IMR-90 (cell line): ENCODE measurements around the gene CHML. TPM values are rescaled to one million over a fixed set of nuclear protein-coding genes. Genes with fewer than 3 reads are reported as not detected.
A peak's percentile ranks its signal among the peaks of the same experiment; 100 is the strongest.

Experiments used
- ATAC-seq: fragments of 200-7000 bp; cut with Tn5 transposase; 2 replicates; pipeline ENCODE4 v1.9.1; 2020; ENCODE audit warnings: low read depth, mild to moderate bottlenecking, moderate library complexity
- BruUV-seq: library from RNA; stranded (reverse); fragments of 400-500 nt; replicated peaks from 2 replicates; lab custom pipeline; 2021; lab: Mats Ljungman, UMichigan
- CTCF ChIA-PET: fragments of 300-600 bp; formaldehyde crosslinking; extraction: SDS; loops from one replicate; lab custom pipeline; 2021; ENCODE audit warnings: antibody characterized with exemption; lab: Yijun Ruan, JAX
- POLR2A ChIA-PET: fragments of 300-600 bp; sonication (Branson Sonifier 250); formaldehyde crosslinking; loops from one replicate; lab custom pipeline; 2022; ENCODE audit warnings: antibody characterized with exemption; ENCODE audit not compliant: unreplicated experiment; lab: Charles Lee
- DNase-seq: peaks from one replicate; pipeline ENCODE4 v3.0.0; 2013
- H2AFZ ChIP-seq: replicated peaks from 2 replicates; pipeline ENCODE3; 2013; ENCODE audit warnings: low read length, mild to moderate bottlenecking; ENCODE audit not compliant: poor library complexity
- H2AK5ac ChIP-seq: 2 replicates; pipeline ENCODE4 v1.6.1; 2013; ENCODE audit warnings: low read depth, low read length, inconsistent platforms
- H2AK9ac ChIP-seq: replicated peaks from 2 replicates; pipeline ENCODE3; 2013; ENCODE audit warnings: mild to moderate bottlenecking, low read depth, low read length, moderate library complexity; ENCODE audit not compliant: poor library complexity
- H2BK120ac ChIP-seq: 2 replicates; pipeline ENCODE4 v1.6.1; 2013; ENCODE audit warnings: low read depth, low read length, inconsistent platforms
- H2BK15ac ChIP-seq: 3 replicates; pipeline ENCODE4 v1.6.1; 2013; ENCODE audit warnings: low read depth, low read length, inconsistent platforms
- H2BK20ac ChIP-seq: 2 replicates; pipeline ENCODE4 v1.6.1; 2013; ENCODE audit warnings: low read depth, mild to moderate bottlenecking, inconsistent platforms, low read length, moderate library complexity
- H2BK5ac ChIP-seq: 2 replicates; pipeline ENCODE4 v1.6.1; 2013; ENCODE audit warnings: mild to moderate bottlenecking, low read depth, low read length, inconsistent platforms; ENCODE audit not compliant: poor library complexity, severe bottlenecking
- H3K14ac ChIP-seq: replicated peaks from 2 replicates; pipeline ENCODE4 v1.6.1; 2013; ENCODE audit warnings: low read depth, low read length, inconsistent platforms
- H3K18ac ChIP-seq: 2 replicates; pipeline ENCODE4 v1.6.1; 2013; ENCODE audit warnings: low read depth, low read length, control low read depth
- H3K23ac ChIP-seq: 2 replicates; pipeline ENCODE4 v1.6.1; 2013; ENCODE audit warnings: low read depth, low read length, inconsistent platforms
- H3K27ac ChIP-seq: 2 replicates; pipeline ENCODE4 v1.5.1; 2013; ENCODE audit warnings: mild to moderate bottlenecking, control low read depth, low read length; ENCODE audit not compliant: insufficient read depth
- H3K27me3 ChIP-seq: 2 replicates; pipeline ENCODE4 v1.6.1; 2013; ENCODE audit warnings: low read length; ENCODE audit not compliant: control insufficient read depth, insufficient read depth
- H3K36me3 ChIP-seq: 2 replicates; pipeline ENCODE4 v1.6.1; 2013; ENCODE audit warnings: low read length, mixed read lengths; ENCODE audit not compliant: control insufficient read depth, insufficient read depth
- H3K4ac ChIP-seq: 2 replicates; pipeline ENCODE4 v1.6.1; 2013; ENCODE audit warnings: low read depth, low read length, inconsistent platforms
- H3K4me1 ChIP-seq: 2 replicates; pipeline ENCODE4 v1.6.1; 2013; ENCODE audit warnings: low read length, mixed read lengths; ENCODE audit not compliant: control insufficient read depth, insufficient read depth
- H3K4me2 ChIP-seq: 2 replicates; pipeline ENCODE4 v1.6.1; 2013; ENCODE audit warnings: low read depth, mild to moderate bottlenecking, control low read depth, low read length, moderate library complexity
- H3K4me3 ChIP-seq: 2 replicates; pipeline ENCODE4 v1.5.1; 2013; ENCODE audit warnings: low read depth, mild to moderate bottlenecking, control low read depth, low read length, moderate library complexity; ENCODE audit not compliant: insufficient read depth
- H3K56ac ChIP-seq: 2 replicates; pipeline ENCODE4 v1.6.1; 2013; ENCODE audit warnings: low read length, inconsistent platforms; ENCODE audit not compliant: insufficient read depth; ENCODE audit errors: extremely low read depth
- H3K79me1 ChIP-seq, 2 experiments: 2 replicates each; pipeline ENCODE4 v1.6.1; 2013; ENCODE audit warnings: low read length in 2 of 2, inconsistent platforms in 1 of 2, low read depth in 1 of 2
- H3K9ac ChIP-seq: 2 replicates; pipeline ENCODE4 v1.6.1; 2013; ENCODE audit warnings: low read depth, low read length, control low read depth
- H3K9me1 ChIP-seq: 2 replicates; pipeline ENCODE4 v1.6.1; 2013; ENCODE audit warnings: low read length, inconsistent platforms; ENCODE audit not compliant: insufficient read depth
- H3K9me3 ChIP-seq: 2 replicates; pipeline ENCODE4 v1.6.1; 2013; ENCODE audit warnings: low read length; ENCODE audit not compliant: control insufficient read depth, insufficient read depth
- H4K20me1 ChIP-seq: 2 replicates; pipeline ENCODE4 v1.6.1; 2013; ENCODE audit warnings: low read length, inconsistent platforms; ENCODE audit not compliant: insufficient read depth
- H4K5ac ChIP-seq: 2 replicates; pipeline ENCODE4 v1.6.1; 2013; ENCODE audit warnings: mild to moderate bottlenecking, low read depth, low read length, control low read depth
- H4K8ac ChIP-seq, 2 experiments: 2 replicates each; pipeline ENCODE4 v1.6.1; 2013; ENCODE audit warnings: low read depth in 2 of 2, low read length in 2 of 2, control low read depth in 1 of 2, inconsistent platforms in 1 of 2
- H4K91ac ChIP-seq: 2 replicates; pipeline ENCODE4 v1.6.1; 2013; ENCODE audit warnings: low read depth, low read length, inconsistent platforms; ENCODE audit not compliant: insufficient read depth
- BHLHE40 ChIP-seq: fragments of 150-350 bp; IDR thresholded peaks from 2 replicates; pipeline ENCODE4 v1.6.1; 2016; ENCODE audit warnings: mild to moderate bottlenecking, low read depth, low read length
- CEBPB ChIP-seq: IDR thresholded peaks from 2 replicates; pipeline ENCODE4 v1.6.1; 2012; ENCODE audit warnings: low read depth, low read length, improper control_type of control experiment
- CHD1 ChIP-seq: IDR thresholded peaks from 2 replicates; pipeline ENCODE4 v1.6.1; 2012; ENCODE audit warnings: low read depth, low read length, improper control_type of control experiment
- FOS ChIP-seq: fragments of 150-350 bp; IDR thresholded peaks from 2 replicates; pipeline ENCODE4 v1.6.1; 2016; ENCODE audit warnings: low read depth, low read length
- MAFK ChIP-seq: IDR thresholded peaks from 2 replicates; pipeline ENCODE4 v1.6.1; 2012; ENCODE audit warnings: low read depth, low read length, improper control_type of control experiment
- MAZ ChIP-seq: IDR thresholded peaks from 2 replicates; pipeline ENCODE4 v1.6.1; 2012; ENCODE audit warnings: low read depth, mild to moderate bottlenecking, low read length, improper control_type of control experiment, moderate library complexity, borderline replicate concordance
- MXI1 ChIP-seq: IDR thresholded peaks from 2 replicates; pipeline ENCODE4 v1.6.1; 2012; ENCODE audit warnings: low read depth, mild to moderate bottlenecking, low read length, moderate library complexity, borderline replicate concordance
- NFE2L2 ChIP-seq: fragments of 150-350 bp; IDR thresholded peaks from 2 replicates; pipeline ENCODE4 v1.6.1; 2016; ENCODE audit warnings: low read depth, mild to moderate bottlenecking, low read length
- POLR2A ChIP-seq: IDR thresholded peaks from 2 replicates; pipeline ENCODE4 v1.6.1; 2012; ENCODE audit warnings: mild to moderate bottlenecking, low read depth, low read length
- RAD21 ChIP-seq: IDR thresholded peaks from 2 replicates; pipeline ENCODE4 v1.6.1; 2012; ENCODE audit warnings: low read length, improper control_type of control experiment
- RCOR1 ChIP-seq: IDR thresholded peaks from 2 replicates; pipeline ENCODE4 v1.6.1; 2012; ENCODE audit warnings: mild to moderate bottlenecking, low read length, improper control_type of control experiment; ENCODE audit not compliant: insufficient replicate concordance
- RFX5 ChIP-seq: IDR thresholded peaks from 2 replicates; pipeline ENCODE4 v1.8.0; 2012; ENCODE audit warnings: low read depth, mild to moderate bottlenecking, low read length, moderate library complexity
- SMC3 ChIP-seq: fragments of 150-350 bp; IDR thresholded peaks from 2 replicates; pipeline ENCODE4 v1.6.1; 2016; ENCODE audit warnings: low read depth, mild to moderate bottlenecking, antibody characterized with exemption, low read length, moderate library complexity
- USF2 ChIP-seq: fragments of 150-350 bp; IDR thresholded peaks from 2 replicates; pipeline ENCODE4 v1.6.1; 2017; ENCODE audit warnings: mild to moderate bottlenecking, antibody characterized with exemption, low read length, low read depth
- WGBS, 2 experiments: methylation state at CpG; one replicate each; pipeline versions ENCODE4 v1.1.5 to v1.1.7; 2013; ENCODE audit warnings: missing lambda C conversion rate in 2 of 2; ENCODE audit not compliant: insufficient read length in 1 of 2; ENCODE audit errors: extremely low coverage in 2 of 2; 5-methylcytosine and 5-hydroxymethylcytosine counted together
- dilution Hi-C: fragments of 300-500 bp; cut with HindIII; formaldehyde crosslinking; loops from one replicate; pipeline ENCODE4 v1.14.3; 2018; ENCODE audit warnings: low sequenced_read_pairs; ENCODE audit not compliant: unreplicated experiment
- in situ Hi-C: fragments of 300-500 bp; cut with MboI; formaldehyde crosslinking; loops from 3 replicates; pipeline ENCODE4 v1.14.3; 2019; ENCODE audit warnings: low sequenced_read_pairs, inconsistent platforms, mixed read lengths
- intact Hi-C: fragments of 100-400 bp; cut with micrococcal nuclease; formaldehyde crosslinking; loops from 2 replicates; pipeline ENCODE4 v1.10.0; 2022
- polyA plus RNA-seq, 3 experiments: library from polyadenylated mRNA; depleted of rRNA; stranded (reverse); fragments of >200 nt; gene quantifications; 2 replicates each; pipeline ENCODE4 v1.2.3, GENCODE V29; 2012; ENCODE audit warnings: low replicate concordance in 1 of 3
- total RNA-seq: library from RNA; depleted of rRNA; stranded (reverse); fragments of >200 nt; gene quantifications from 2 replicates; pipeline ENCODE4 v1.2.3, GENCODE V29; 2012
- TF ChIP-seq, protein P1 (sequence below): conservative IDR thresholded peaks from 2 replicates; pipeline ENCODE4 v1.5.1; 2012; ENCODE audit warnings: mild to moderate bottlenecking, low read depth, low read length, improper control_type of control experiment

The CHML gene
- total and polyA plus RNA-seq, 2 of the 4 experiments (the other 2 are of a cell fraction), result 5.3 to 25.6 TPM

DNA sequence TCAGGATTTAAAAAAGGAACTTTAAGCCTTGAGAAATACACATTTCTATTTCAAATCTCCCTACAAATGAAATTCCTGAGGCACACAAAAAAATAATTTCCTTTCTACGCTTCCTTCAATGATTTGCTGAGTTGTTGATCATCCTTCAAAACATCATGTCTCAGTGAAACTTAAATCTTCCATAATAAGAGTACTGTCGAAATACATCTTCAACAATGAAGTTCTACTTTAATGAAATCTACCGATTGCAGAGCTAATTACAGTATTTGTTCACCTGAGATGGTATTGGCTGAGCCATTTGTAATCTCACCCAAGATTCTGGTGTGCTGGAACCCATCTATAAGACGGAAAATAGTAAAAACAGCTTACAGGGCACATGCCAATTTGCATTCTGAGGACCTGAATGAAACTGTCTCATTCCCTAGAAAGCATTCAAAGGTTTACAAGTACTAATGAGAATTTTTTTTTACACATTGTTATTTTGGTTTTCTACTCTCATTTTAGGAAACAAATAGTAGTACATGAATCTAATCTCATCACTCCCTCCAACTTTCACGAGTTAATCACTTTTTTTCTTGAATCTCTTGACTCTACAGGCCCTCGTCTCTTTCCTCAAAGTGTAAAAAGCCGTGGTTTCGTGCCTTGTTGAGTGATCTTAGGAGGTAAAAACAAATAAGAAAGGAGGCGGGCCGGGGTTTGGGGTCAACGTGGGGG, 1.1 kb downstream of the CHML start:
- intact Hi-C loops, result no loop called here
- H3K23ac ChIP-seq, result no peak overlapping the region; the same call in 1 of the 2 replicates
- H4K8ac ChIP-seq, result no peak overlapping the region; a peak in 1 of 4 replicates
- H2BK120ac ChIP-seq, result peak overlapping the region; percentile 36; the same call in 1 of the 2 replicates
- no peaks in the 10 kb centered on the region for H3K9me3 ChIP-seq
- TSS peak; percentile 36 for BruUV-seq
- in situ Hi-C loops, result no loop called here
- peak overlapping the region; percentile 54 for H3K18ac ChIP-seq
- no peak overlapping the region for H2BK15ac ChIP-seq
- peak overlapping the region; percentile 56; the same call in 1 of the 2 replicates for H3K56ac ChIP-seq
- H2AK5ac ChIP-seq, result no peak overlapping the region
- H3K4me1 ChIP-seq, result peaks cover 10% of the 10 kb centered on the region
- peak overlapping the region; percentile 76 for H2AFZ ChIP-seq
- dilution Hi-C loops, result no loop called here
- H3K36me3 ChIP-seq, result peaks cover 2% of the 10 kb centered on the region; the same call in 1 of the 2 replicates
- H3K4me2 ChIP-seq, result peak overlapping the region; percentile 88
- H3K27ac ChIP-seq, result peak overlapping the region; percentile 100
- H4K5ac ChIP-seq, result no peak overlapping the region
- peaks cover 15 to 30% of the 10 kb centered on the region in 2 experiments for H3K79me1 ChIP-seq
- H2BK20ac ChIP-seq, result no peak overlapping the region
- H3K4ac ChIP-seq, result no peak overlapping the region
- 0 out of 2 replicates have a peak, but pooled peaks cover 6% of the 10 kb centered on the region for H4K20me1 ChIP-seq
- no peak overlapping the region for H2AK9ac ChIP-seq
- peak overlapping the region; percentile 100 for H3K4me3 ChIP-seq
- H4K91ac ChIP-seq, result peak overlapping the region; percentile 2; the same call in 1 of the 2 replicates
- H2BK5ac ChIP-seq, result peak overlapping the region; percentile 98
- CTCF ChIA-PET, result no interaction called here
- POLR2A ChIA-PET, result no interaction called here
- peak overlapping the region; percentile 77 for H3K9ac ChIP-seq
- DNase-seq, result peak; percentile 23
- ATAC-seq, result no peak
- no peaks in the 10 kb centered on the region for H3K27me3 ChIP-seq
- peaks cover 11% of the 10 kb centered on the region for H3K9me1 ChIP-seq
- 0% methylated on average over 2 of the region's 11 CpGs; no CpG with 5 or more reads in 1 of the 2 experiments for WGBS, 2 experiments
- peak overlapping the region; percentile 18; the same call in 1 of the 2 replicates for H3K14ac ChIP-seq
- TF ChIP-seq RCOR1, result no peak
- TF ChIP-seq FOS, result no peak
- no peak for TF ChIP-seq USF2
- TF ChIP-seq BHLHE40, result no peak
- TF ChIP-seq POLR2A, result no peak
- no peak for TF ChIP-seq SMC3
- TF ChIP-seq, protein P1, sequence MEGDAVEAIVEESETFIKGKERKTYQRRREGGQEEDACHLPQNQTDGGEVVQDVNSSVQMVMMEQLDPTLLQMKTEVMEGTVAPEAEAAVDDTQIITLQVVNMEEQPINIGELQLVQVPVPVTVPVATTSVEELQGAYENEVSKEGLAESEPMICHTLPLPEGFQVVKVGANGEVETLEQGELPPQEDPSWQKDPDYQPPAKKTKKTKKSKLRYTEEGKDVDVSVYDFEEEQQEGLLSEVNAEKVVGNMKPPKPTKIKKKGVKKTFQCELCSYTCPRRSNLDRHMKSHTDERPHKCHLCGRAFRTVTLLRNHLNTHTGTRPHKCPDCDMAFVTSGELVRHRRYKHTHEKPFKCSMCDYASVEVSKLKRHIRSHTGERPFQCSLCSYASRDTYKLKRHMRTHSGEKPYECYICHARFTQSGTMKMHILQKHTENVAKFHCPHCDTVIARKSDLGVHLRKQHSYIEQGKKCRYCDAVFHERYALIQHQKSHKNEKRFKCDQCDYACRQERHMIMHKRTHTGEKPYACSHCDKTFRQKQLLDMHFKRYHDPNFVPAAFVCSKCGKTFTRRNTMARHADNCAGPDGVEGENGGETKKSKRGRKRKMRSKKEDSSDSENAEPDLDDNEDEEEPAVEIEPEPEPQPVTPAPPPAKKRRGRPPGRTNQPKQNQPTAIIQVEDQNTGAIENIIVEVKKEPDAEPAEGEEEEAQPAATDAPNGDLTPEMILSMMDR, result no peak
- TF ChIP-seq MAZ, result no peak
- TF ChIP-seq CEBPB, result no peak
- no peak for TF ChIP-seq CHD1
- TF ChIP-seq RFX5, result no peak
- no peak for TF ChIP-seq NFE2L2
- TF ChIP-seq MAFK, result no peak
- no peak for TF ChIP-seq RAD21
- TF ChIP-seq MXI1, result no peak
